ENCODE results near the gene ACAP2.
"Not testable (repeated sequence)": the region's sequence is repeated elsewhere in the genome, so short reads cannot be mapped to it uniquely, and the experiment has no call there.

The ACAP2 gene, protein sequence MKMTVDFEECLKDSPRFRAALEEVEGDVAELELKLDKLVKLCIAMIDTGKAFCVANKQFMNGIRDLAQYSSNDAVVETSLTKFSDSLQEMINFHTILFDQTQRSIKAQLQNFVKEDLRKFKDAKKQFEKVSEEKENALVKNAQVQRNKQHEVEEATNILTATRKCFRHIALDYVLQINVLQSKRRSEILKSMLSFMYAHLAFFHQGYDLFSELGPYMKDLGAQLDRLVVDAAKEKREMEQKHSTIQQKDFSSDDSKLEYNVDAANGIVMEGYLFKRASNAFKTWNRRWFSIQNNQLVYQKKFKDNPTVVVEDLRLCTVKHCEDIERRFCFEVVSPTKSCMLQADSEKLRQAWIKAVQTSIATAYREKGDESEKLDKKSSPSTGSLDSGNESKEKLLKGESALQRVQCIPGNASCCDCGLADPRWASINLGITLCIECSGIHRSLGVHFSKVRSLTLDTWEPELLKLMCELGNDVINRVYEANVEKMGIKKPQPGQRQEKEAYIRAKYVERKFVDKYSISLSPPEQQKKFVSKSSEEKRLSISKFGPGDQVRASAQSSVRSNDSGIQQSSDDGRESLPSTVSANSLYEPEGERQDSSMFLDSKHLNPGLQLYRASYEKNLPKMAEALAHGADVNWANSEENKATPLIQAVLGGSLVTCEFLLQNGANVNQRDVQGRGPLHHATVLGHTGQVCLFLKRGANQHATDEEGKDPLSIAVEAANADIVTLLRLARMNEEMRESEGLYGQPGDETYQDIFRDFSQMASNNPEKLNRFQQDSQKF

DNA sequence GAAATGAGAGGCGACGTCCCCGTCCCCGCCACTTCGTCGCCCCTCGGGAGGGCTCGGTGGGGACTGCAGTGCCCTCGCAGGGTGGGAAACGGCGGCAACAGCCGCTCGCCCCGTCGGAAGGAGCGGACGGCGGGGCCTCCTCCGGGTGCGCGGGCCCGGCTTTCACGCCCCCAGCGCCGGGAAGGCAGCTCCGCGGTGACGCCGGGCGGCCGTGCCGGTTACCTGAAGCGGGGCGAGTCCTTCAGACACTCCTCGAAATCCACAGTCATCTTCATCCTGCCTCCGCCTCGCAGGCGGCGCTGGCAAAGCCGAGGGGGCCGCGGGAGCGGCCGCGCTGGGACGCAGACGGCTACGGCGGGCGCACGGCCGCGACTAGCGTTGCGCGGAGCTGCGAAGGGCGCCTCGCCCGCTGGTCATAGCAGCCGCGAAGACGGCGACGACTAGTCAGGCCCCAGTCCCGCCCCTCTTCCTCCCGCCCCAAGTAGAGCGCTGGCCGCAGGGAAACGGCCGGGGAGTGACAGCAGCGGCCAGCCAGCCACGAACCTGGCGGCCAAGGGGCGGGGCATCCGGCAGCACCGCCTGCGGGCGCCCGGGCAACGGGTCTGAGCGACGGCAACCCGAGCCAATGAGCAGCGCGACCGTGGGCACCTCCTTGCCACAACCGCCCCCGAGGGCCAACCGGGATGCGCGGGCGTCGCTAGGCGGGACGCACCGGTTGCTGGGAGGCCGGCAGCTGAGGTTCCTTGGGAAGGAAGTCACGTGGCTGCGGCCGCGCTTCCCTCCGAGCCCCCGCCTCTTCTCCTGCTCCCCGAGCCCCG is at the start of gene ACAP2:
Gene ACAP2 (minus strand): TSS at position 448 of the 818 bp plus-strand sequence. CDS start 173 bp downstream, at position 275.
- peak within 1 kb of the TSS; percentile 97 for H3K4me3 Mint-ChIP-seq
- no peaks in the 10 kb centered on the region for H3K9me3 Mint-ChIP-seq
- peaks cover 27% of the 10 kb centered on the region for H3K4me1 Mint-ChIP-seq
- ATAC-seq: peak; percentile 94
- DNase-seq (ENCODE audit: low spot score in 2 of 2): peak; percentile 100
- peaks cover 14% of the 10 kb centered on the region for H3K36me3 Mint-ChIP-seq
- H3K27ac Mint-ChIP-seq: peak within 1 kb of the TSS; percentile 95

DNA sequence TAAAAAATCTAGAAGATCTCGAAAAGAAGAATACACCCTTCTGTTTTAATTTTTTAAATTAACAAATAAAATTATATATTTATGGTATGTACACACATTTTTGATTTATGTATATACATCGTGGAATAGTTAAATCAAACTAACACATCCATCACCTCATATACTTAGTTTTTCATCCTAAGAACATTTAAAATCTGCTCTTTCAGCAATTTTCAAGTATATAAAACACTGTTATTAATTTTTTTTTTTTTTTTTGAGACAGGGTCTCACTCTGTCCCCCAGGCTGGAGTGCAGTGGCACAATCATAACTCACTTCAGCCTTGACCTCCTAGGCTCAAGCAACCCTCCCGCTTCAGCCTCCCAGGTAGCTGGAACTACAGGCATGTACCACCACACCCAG is 32.8 kb upstream of the ACAP2 start:
- no peaks in the 10 kb centered on the region for H3K4me1 Mint-ChIP-seq
- ATAC-seq (no peak), DNase-seq (ENCODE audit: low spot score in 2 of 2) (no peak)
- no peak overlapping the region for H3K27ac Mint-ChIP-seq
- no peaks in the 10 kb centered on the region for H3K9me3 Mint-ChIP-seq
- H3K36me3 Mint-ChIP-seq: no peaks in the 10 kb centered on the region
- H3K4me3 Mint-ChIP-seq: no peak overlapping the region

DNA sequence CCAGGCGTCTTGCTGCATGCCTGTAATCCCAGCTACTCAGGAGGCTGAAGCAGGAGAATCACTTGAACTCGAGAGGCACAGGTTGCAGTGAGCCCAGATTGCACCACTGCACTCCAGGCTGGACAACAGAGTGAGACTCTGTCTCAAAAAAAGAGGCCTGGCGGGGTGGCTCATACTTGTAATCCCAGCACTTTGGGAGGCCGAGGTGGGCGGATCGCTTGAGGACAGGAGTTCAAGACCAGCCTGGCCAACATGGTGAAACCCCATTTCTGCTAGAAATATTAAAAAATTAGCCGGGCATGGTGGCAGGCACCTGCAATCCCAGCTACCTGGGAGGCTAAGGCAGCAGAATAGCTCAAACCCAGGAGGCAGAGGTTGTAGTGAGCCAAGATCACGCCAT is 32.3 kb upstream of the ACAP2 start:
- not testable (repeated sequence) for H3K4me1 Mint-ChIP-seq; H3K27ac Mint-ChIP-seq; H3K9me3 Mint-ChIP-seq; ATAC-seq; DNase-seq (ENCODE audit: low spot score in 2 of 2); H3K36me3 Mint-ChIP-seq; H3K4me3 Mint-ChIP-seq

DNA sequence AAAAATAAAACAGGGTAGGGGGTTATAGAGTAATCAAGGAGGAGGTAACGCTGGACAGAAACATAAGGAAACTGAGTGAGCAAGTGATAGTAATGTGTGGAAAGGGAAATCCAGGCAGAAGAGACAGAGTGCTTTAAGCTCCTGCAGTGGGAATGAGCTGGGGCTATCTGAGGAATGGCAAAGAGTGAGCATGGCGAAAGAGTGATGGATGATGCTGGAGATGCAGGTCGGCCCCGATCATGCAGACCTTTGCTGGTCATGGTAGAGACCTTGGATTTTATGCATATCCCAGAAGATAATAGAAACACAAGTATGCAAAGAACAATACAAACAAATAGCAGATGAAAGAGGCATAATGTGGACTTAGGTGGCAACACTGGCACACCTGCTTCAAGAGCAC is 26.0 kb upstream of the ACAP2 start:
- H3K4me1 Mint-ChIP-seq: peaks cover 12% of the 10 kb centered on the region
- no peak for ATAC-seq
- peaks cover 11% of the 10 kb centered on the region for H3K9me3 Mint-ChIP-seq
- no peak for DNase-seq (ENCODE audit: low spot score in 2 of 2)
- H3K4me3 Mint-ChIP-seq: peak overlapping the region; percentile 24
- peak overlapping the region; percentile 81 for H3K27ac Mint-ChIP-seq
- no peaks in the 10 kb centered on the region for H3K36me3 Mint-ChIP-seq

DNA sequence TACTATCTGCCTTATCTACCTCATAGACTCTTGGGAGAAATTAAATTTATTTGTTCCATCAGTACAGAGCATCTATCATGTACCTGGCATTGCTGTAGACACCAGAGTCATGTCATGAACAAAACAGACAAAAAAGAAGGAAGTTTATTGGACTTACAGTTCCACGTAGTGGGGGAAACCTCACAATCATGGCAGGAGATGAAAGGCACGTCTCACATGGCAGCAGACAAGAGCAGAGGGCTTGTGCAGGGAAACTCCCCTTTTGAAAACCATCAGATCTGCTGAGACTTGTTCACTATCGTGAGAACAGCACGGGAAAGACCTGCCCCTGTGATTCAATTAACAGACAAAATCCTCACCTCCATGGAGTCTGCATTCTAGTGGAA is 25.6 kb upstream of the ACAP2 start:
- DNase-seq (ENCODE audit: low spot score in 2 of 2): no peak
- H3K27ac Mint-ChIP-seq: peak overlapping the region; percentile 81
- no peaks in the 10 kb centered on the region for H3K36me3 Mint-ChIP-seq
- peak overlapping the region; percentile 24 for H3K4me3 Mint-ChIP-seq
- H3K9me3 Mint-ChIP-seq: peaks cover 11% of the 10 kb centered on the region
- peaks cover 12% of the 10 kb centered on the region for H3K4me1 Mint-ChIP-seq
- ATAC-seq: peak; percentile 53

DNA sequence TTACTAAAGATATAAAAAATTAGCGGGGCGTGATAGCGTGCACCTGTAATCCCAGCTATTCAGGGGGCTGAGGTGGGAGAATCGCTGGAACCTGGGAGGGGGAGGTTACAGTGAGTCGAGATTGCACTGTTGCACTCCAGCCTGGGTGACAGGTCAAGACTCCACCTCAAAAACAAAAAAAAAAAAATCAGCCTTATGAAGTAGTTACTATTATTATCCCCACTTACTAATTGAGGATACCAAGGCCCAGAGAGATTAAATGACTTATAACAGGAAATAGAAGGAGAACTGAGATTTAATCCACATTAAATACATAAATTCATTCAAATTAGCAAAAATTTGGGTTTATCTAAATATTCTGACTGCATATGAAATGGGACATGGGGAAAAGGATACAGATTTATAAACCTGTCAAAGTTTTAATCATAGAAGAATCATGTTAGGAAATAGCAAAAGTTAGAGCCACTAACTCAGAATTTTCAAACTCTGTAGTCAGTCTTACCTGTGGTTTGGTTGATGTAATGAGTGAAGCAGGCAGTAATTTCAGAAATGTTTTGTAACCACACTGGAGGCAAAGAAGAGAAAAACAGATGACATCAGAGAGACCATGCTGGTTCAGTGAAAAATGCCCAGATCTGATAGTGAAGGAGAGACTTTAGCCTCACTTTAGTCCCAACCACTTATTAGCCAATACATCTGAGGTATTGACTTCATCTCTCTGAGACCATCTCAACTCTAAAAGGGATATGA is 25.0 kb upstream of the ACAP2 start:
- Mint-ChIP-seq H3K4me1 (peaks cover 12% of the 10 kb centered on the region), H3K36me3 (no peaks in the 10 kb centered on the region), H3K9me3 (peaks cover 11% of the 10 kb centered on the region), H3K4me3 (peak overlapping the region; percentile 24), H3K27ac (peak overlapping the region; percentile 81)
- ATAC-seq: peak; percentile 99
- DNase-seq (ENCODE audit: low spot score in 2 of 2): no peak

DNA sequence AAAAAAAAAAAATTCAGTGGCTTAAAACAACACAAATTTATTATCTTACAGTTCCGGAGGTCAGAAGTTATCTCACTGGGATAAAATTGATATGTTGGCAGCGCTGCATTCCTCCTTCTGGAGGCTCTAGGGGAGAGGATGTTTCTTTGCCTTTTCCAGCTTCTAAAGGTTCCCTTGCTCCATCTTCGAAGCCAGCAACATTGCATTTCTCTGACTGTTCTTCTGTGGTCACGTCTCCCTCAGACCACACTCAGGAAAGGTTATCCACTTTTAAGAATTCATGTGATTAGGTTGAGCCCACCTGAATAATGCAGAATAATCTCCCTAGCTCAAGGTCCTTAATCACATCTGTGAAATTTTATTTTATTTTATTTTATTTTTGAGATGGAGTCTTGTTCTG is 23.4 kb upstream of the ACAP2 start:
- Mint-ChIP-seq H3K27ac (no peak overlapping the region), H3K36me3 (no peaks in the 10 kb centered on the region), H3K4me3 (no peak overlapping the region), H3K9me3 (peaks cover 11% of the 10 kb centered on the region), H3K4me1 (peaks cover 12% of the 10 kb centered on the region)
- no peak for ATAC-seq
- DNase-seq (ENCODE audit: low spot score in 2 of 2): no peak

DNA sequence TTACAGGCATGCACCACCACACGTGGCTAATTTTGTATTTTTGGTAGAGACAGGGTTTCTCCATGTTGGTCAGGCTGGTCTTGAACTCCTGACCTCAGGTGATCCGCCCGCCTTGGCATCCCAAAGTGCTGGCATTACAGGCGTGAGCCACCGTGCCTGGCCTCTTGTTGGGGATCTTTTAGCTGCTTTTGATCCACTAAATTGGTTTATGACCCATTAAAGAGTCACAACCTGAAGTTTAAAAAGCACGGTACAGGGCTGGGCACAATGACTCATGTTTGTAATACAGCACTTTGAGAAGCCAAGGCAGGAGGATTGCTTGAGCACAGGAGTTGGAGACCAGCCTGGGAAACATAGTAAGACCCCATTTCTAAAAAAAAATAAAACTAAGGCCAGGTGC is 20.1 kb upstream of the ACAP2 start:
- not testable (repeated sequence) for DNase-seq (ENCODE audit: low spot score in 2 of 2); H3K4me1 Mint-ChIP-seq; H3K27ac Mint-ChIP-seq; H3K9me3 Mint-ChIP-seq; H3K36me3 Mint-ChIP-seq; H3K4me3 Mint-ChIP-seq; ATAC-seq

DNA sequence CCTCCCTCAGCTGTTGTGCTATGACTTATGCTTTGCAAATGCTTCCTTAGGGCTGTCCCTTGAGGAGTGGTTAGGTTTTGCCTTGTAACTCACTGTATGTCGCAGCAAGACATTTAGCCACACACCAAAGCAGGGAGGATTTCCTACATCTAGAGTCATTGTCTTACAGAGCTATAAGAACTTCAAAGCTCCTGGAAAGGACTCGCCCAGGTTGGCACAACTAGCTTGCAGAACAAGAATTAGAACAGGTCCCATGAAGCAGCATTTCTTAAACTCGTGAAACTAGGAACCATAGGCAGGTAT is 19.4 kb upstream of the ACAP2 start:
- ATAC-seq (no peak), DNase-seq (ENCODE audit: low spot score in 2 of 2) (no peak)
- H3K4me1 Mint-ChIP-seq: peaks cover 9% of the 10 kb centered on the region
- H3K36me3 Mint-ChIP-seq: no peaks in the 10 kb centered on the region
- no peaks in the 10 kb centered on the region for H3K9me3 Mint-ChIP-seq
- H3K4me3 Mint-ChIP-seq: no peak overlapping the region
- no peak overlapping the region for H3K27ac Mint-ChIP-seq

DNA sequence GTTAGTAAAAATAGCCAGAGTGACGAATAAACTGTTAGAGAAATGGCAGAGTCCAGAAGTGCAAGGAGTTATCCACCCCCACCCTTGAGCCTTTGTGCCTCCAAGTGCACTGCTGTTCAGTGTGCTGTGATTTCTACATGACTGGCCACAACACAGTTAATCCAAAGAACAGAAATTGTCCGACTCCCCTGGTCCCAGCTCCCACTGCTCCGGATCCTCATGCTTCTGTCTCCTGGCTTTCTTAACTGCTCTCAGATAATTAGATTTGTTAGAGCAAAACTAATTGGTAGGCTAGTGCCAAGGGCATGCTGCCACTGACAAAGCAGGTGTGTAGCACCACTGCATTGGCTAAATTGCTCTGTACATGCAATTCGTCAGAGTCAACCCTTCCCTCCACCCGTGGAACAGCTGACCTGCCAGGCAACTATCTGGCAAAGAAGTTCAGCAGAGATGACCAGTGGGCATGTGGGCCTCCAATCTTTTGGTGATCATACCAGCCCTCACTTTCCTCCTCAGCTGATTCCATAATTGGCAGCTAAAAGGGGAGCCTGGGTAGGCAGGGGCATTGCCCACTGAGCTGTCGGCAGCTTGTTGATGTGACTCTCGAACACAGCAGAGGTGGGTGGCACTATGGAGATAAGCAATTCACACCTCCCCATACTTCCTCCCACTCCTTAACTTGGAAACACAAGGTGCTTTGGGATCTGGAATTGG is 18.9 kb upstream of the ACAP2 start:
- no peaks in the 10 kb centered on the region for H3K9me3 Mint-ChIP-seq
- H3K36me3 Mint-ChIP-seq: no peaks in the 10 kb centered on the region
- H3K4me1 Mint-ChIP-seq: peaks cover 9% of the 10 kb centered on the region
- H3K4me3 Mint-ChIP-seq: no peak overlapping the region
- DNase-seq (ENCODE audit: low spot score in 2 of 2) (no peak), ATAC-seq (no peak)
- no peak overlapping the region for H3K27ac Mint-ChIP-seq

DNA sequence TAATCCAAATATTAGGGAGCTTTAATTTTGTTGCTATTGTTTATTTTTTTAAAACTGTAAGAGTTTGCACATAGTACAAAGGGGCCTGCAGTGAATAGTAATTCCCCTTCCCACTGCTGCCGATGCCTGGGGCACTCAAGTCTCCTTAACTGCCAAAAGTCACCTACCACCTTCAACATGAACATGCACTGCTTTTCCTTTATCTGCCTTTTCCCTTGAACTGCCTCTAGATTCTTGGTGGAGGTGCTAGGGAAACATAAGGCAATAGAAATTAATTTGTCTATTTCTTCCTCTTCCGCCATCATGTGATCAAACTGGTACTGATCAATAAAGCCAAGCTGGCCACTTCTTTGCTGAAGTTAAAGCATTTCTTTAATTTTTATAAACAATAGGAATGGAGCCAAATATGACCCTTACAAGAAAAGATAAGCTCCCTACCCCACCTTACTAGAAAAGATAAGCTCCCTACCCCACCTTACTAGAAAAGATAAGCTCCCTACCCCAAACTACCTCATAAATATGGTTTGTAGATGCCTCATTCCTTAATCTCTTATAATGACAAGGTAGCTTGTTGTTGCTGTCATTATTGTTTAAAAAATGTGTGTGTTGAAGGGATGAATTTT is 17.4 kb upstream of the ACAP2 start:
- ATAC-seq (no peak), DNase-seq (ENCODE audit: low spot score in 2 of 2) (no peak)
- no peaks in the 10 kb centered on the region for H3K36me3 Mint-ChIP-seq
- no peak overlapping the region for H3K27ac Mint-ChIP-seq
- no peaks in the 10 kb centered on the region for H3K9me3 Mint-ChIP-seq
- H3K4me3 Mint-ChIP-seq: no peak overlapping the region
- H3K4me1 Mint-ChIP-seq: peaks cover 9% of the 10 kb centered on the region

DNA sequence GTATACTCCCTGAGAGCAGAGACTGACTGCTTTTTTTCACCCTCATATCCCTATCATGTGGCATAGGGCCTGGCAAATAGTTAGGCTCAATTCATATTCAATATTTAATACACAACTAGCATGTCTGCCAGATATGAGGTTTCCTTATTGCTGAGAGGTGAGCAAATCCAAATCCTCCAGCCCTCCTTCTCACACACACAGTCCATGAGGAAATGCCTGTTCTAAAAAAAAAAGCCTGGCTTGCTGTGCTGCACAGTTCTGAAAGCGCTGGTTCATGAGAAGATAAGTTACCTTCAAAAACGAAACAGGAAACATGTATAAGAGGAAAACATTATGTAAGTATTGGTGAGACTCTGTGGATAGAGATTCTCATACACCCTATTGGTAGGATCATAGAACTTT is 15.5 kb upstream of the ACAP2 start:
- no peaks in the 10 kb centered on the region for H3K9me3 Mint-ChIP-seq
- H3K27ac Mint-ChIP-seq: peak overlapping the region; percentile 84
- H3K4me1 Mint-ChIP-seq: peaks cover 9% of the 10 kb centered on the region
- H3K4me3 Mint-ChIP-seq: no peak overlapping the region
- no peaks in the 10 kb centered on the region for H3K36me3 Mint-ChIP-seq
- ATAC-seq: peak; percentile 78
- no peak for DNase-seq (ENCODE audit: low spot score in 2 of 2)

DNA sequence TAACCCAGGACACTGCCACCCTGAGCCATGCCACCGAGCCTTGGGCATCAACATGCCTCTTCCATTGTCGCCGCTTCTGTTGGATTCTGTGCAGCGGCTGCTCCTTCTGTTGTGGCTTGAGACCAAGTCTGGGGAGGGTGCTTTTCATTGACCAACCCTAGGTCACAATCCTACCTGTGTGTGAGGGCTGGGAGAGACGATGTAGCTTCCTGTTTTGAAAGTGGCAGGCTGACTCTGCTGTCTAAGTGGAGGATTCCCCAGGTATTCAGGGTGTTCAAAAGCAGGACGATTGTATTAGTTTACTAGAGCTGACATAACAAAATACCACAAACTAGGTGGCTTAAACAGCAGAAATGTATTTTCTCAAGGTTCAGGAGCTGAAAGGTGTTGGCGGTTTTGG is 13.0 kb upstream of the ACAP2 start:
- peaks cover 9% of the 10 kb centered on the region for H3K4me1 Mint-ChIP-seq
- H3K4me3 Mint-ChIP-seq: no peak overlapping the region
- ATAC-seq (no peak), DNase-seq (ENCODE audit: low spot score in 2 of 2) (no peak)
- no peak overlapping the region for H3K27ac Mint-ChIP-seq
- H3K36me3 Mint-ChIP-seq: no peaks in the 10 kb centered on the region
- H3K9me3 Mint-ChIP-seq: no peaks in the 10 kb centered on the region

DNA sequence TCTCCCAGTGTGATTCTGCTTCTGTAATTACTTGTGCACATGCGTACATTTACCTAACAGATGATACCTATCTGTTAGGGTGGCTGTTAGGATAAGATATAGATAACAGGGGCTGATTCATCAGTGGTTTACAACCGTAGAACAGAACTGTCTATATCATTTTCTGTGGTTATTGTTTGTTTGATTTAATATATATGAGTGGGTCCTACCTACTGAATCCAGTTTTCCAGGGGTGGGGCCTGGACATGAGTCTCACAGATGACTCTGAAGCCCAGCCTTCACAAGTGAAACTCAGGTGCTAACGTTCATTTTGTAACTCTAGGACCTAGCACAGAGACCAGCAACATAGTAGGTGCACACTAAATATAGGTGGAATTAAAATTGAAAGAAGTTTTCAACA is 10.4 kb upstream of the ACAP2 start:
- Mint-ChIP-seq H3K4me1 (peaks cover 2% of the 10 kb centered on the region), H3K9me3 (no peaks in the 10 kb centered on the region), H3K4me3 (no peak overlapping the region), H3K27ac (no peak overlapping the region), H3K36me3 (no peaks in the 10 kb centered on the region)
- ATAC-seq: peak; percentile 63
- no peak for DNase-seq (ENCODE audit: low spot score in 2 of 2)

All from stimulated activated effector memory CD8-positive, alpha-beta T cell treated with anti-CD3 and anti-CD28 coated beads, Interleukin-12 subunit alpha, Interleukin-12 subunit beta, amount 100 ng/mL, for 72 hours (primary cell).